ENCODE data around the gene DDAH1. TPM values are rescaled to one million over a fixed set of nuclear protein-coding genes. Genes with fewer than 3 reads are reported as not detected.

The DDAH1 gene
- total RNA-seq, 1 experiment from 2014 or later = 36.3 TPM

DNA sequence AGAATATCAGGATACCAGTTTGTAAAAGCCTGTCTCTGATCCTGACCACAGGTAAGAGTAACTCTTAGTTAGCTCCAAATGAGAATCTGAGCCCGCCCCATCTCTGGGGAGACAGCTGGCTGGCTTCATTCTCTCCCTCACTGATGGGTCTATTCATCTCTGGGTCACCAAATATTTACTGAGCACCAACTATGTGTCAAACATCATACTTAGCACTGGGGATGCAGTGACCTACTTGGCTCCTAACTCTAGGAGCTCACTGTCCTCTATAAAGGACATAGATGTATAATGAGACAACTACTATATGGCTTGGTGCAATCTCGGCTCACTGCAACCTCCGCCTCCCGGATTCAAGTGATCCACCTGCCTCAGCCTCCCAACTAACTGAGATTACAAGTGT is 158.7 kb downstream of the DDAH1 start:
- no CpG with 5 or more reads among the region's 4 CpGs for WGBS (ENCODE audit: extremely low coverage, insufficient read length, low lambda C conversion rate)
- Histone ChIP-seq H2AFZ (ENCODE audit: low read length) (no peak overlapping the region), H4K8ac (replicated peaks; ENCODE audit: insufficient read length, low read depth, low read length) (no peak overlapping the region)

More for the DNA sequence above, 158.7 kb downstream of the DDAH1 start:
- DNase-seq = no peak
- TF ChIP-seq, protein P1, sequence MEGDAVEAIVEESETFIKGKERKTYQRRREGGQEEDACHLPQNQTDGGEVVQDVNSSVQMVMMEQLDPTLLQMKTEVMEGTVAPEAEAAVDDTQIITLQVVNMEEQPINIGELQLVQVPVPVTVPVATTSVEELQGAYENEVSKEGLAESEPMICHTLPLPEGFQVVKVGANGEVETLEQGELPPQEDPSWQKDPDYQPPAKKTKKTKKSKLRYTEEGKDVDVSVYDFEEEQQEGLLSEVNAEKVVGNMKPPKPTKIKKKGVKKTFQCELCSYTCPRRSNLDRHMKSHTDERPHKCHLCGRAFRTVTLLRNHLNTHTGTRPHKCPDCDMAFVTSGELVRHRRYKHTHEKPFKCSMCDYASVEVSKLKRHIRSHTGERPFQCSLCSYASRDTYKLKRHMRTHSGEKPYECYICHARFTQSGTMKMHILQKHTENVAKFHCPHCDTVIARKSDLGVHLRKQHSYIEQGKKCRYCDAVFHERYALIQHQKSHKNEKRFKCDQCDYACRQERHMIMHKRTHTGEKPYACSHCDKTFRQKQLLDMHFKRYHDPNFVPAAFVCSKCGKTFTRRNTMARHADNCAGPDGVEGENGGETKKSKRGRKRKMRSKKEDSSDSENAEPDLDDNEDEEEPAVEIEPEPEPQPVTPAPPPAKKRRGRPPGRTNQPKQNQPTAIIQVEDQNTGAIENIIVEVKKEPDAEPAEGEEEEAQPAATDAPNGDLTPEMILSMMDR (conservative IDR thresholded peaks at IDR 0.05) = no peak
- no peak overlapping the region for H4K91ac ChIP-seq (ENCODE audit: insufficient read length, low read depth, low read length)
- no peak overlapping the region for H3K14ac ChIP-seq (ENCODE audit: insufficient read depth, low read length)
- H3K56ac ChIP-seq (ENCODE audit: insufficient read length, low read depth, low read length) = no peak overlapping the region
- H3K23ac ChIP-seq (ENCODE audit: insufficient read length, low read depth, low read length) = no peak overlapping the region
- no peak overlapping the region for H3K4me2 ChIP-seq (ENCODE audit: insufficient read depth, insufficient read length, low read length)
- no peak overlapping the region for H2BK20ac ChIP-seq (ENCODE audit: low read depth, low read length, poor library complexity, severe bottlenecking)
- no peaks in the 10 kb centered on the region for H3K23me2 ChIP-seq (ENCODE audit: insufficient read length, low read depth, low read length, poor library complexity, severe bottlenecking)
- H2BK120ac ChIP-seq (ENCODE audit: low read depth, low read length, poor library complexity, severe bottlenecking) = no peak overlapping the region
- H3K9ac ChIP-seq (ENCODE audit: extremely low read depth, insufficient read length, low read length) = no peak overlapping the region
- Mint-ChIP-seq H3K27ac (no peak overlapping the region), H3K4me1 (peaks cover 15 to 18% of the 10 kb centered on the region in 2 experiments), H3K4me3 (no peak overlapping the region), H3K9me3 (no peaks in the 10 kb centered on the region; a peak in 1 of 5 replicates), H3K36me3 (ENCODE audit: insufficient read depth in 1 of 3, low read depth in 3 of 3) (no peaks in the 10 kb centered on the region), H3K27me3 (ENCODE audit: low read depth) (no peaks in the 10 kb centered on the region; the same call in 1 of the 2 replicates)
- H3K27me3 ChIP-seq (ENCODE audit: insufficient read depth, low read length) = no peaks in the 10 kb centered on the region
- no peak overlapping the region for H3K27ac ChIP-seq (ENCODE audit: insufficient read length, low read depth, low read length)
- no peaks in the 10 kb centered on the region for H3K79me2 ChIP-seq (ENCODE audit: insufficient read depth, low read length)
- no peak overlapping the region for H3K18ac ChIP-seq (ENCODE audit: insufficient read length, low read depth, low read length)
- peaks cover 7% of the 10 kb centered on the region; the same call in 1 of the 2 replicates for H3K4me1 ChIP-seq (ENCODE audit: insufficient read depth, low read length)
- H4K20me1 ChIP-seq (ENCODE audit: control insufficient read depth, insufficient read depth, insufficient read length) = no peaks in the 10 kb centered on the region
- no peaks in the 10 kb centered on the region for H3K79me1 ChIP-seq (ENCODE audit: insufficient read depth, low read depth, low read length, poor library complexity, severe bottlenecking)
- H2BK5ac ChIP-seq (ENCODE audit: insufficient read length, low read length) = no peak overlapping the region
- no peaks in the 10 kb centered on the region for H3K9me3 ChIP-seq (ENCODE audit: control insufficient read depth, low read depth, low read length)
- H2AK5ac ChIP-seq (ENCODE audit: insufficient read length, low read length) = no peak overlapping the region
- H4K5ac ChIP-seq (ENCODE audit: insufficient read length, low read depth, low read length) = no peak overlapping the region
- H3T11ph ChIP-seq (ENCODE audit: low read length) = no peak overlapping the region
- H2BK15ac ChIP-seq (ENCODE audit: low read depth, low read length) = no peak overlapping the region
- H3K4ac ChIP-seq (ENCODE audit: low read depth, low read length) = no peak overlapping the region
- H2BK12ac ChIP-seq (ENCODE audit: insufficient read length, low read depth, low read length) = no peak overlapping the region

Data from H9 (cell line).